Panc1 (cell line): ENCODE results near the gene RXRB. TPM values are rescaled to one million over a fixed set of nuclear protein-coding genes. Genes with fewer than 3 reads are reported as not detected.

Source experiments
- ATAC-seq: fragments of 200-7000 bp; cut with Tn5 transposase; 2 replicates; pipeline ENCODE4 v1.9.1; 2020; ENCODE audit warnings: mild to moderate bottlenecking, moderate library complexity
- BruUV-seq: library from RNA; stranded (reverse); fragments of 400-500 nt; replicated peaks from 2 replicates; lab custom pipeline; 2021; lab: Mats Ljungman, UMichigan
- CTCF ChIA-PET: fragments of 300-600 bp; sonication (Branson Sonifier 250); formaldehyde crosslinking; loops from one replicate; lab custom pipeline; 2022; ENCODE audit warnings: antibody characterized with exemption; lab: Charles Lee
- POLR2A ChIA-PET: fragments of 300-600 bp; sonication (Branson Sonifier 250); formaldehyde crosslinking; loops from one replicate; lab custom pipeline; 2022; ENCODE audit warnings: antibody characterized with exemption; lab: Charles Lee
- DNase-seq: peaks from one replicate; pipeline ENCODE4 v3.0.0-alpha.2; 2010; ENCODE audit warnings: low read depth, low spot score
- H3K27ac ChIP-seq: 2 replicates; pipeline ENCODE4 v1.5.1; 2011; ENCODE audit warnings: mild to moderate bottlenecking, low read length, inconsistent platforms
- H3K27me3 ChIP-seq: fragments of 200-500 bp; sonication (Bioruptor generic); 2 replicates; pipeline ENCODE4 v1.6.0; 2014; ENCODE audit warnings: low read length, inconsistent platforms; ENCODE audit not compliant: control insufficient read depth, insufficient read depth
- H3K36me3 ChIP-seq: fragments of 200-500 bp; sonication (Bioruptor generic); 2 replicates; pipeline ENCODE4 v1.5.1; 2014; ENCODE audit warnings: inconsistent platforms, mild to moderate bottlenecking, low read length, moderate library complexity; ENCODE audit not compliant: control insufficient read depth, insufficient read depth
- H3K4me1 ChIP-seq: 2 replicates; pipeline ENCODE4 v1.5.1; 2011; ENCODE audit warnings: inconsistent platforms, mild to moderate bottlenecking, low read length, moderate library complexity; ENCODE audit not compliant: control insufficient read depth, insufficient read depth
- H3K4me3 ChIP-seq, 2 experiments: 2 replicates each; pipeline ENCODE4 v1.5.1; 2011 to 2012; ENCODE audit warnings: low read depth in 2 of 2, low read length in 2 of 2, mild to moderate bottlenecking in 2 of 2, inconsistent platforms in 1 of 2, moderate library complexity in 1 of 2
- H3K9me3 ChIP-seq: fragments of 200-500 bp; sonication (Bioruptor generic); 2 replicates; pipeline ENCODE4 v1.5.1; 2014; ENCODE audit warnings: low read depth, mild to moderate bottlenecking, inconsistent platforms, low read length, moderate library complexity; ENCODE audit not compliant: control insufficient read depth, insufficient read depth
- CTCF ChIP-seq: fragments of 450-650 bp; IDR thresholded peaks from 2 replicates; pipeline ENCODE4 v1.5.1; 2017; ENCODE audit warnings: mild to moderate bottlenecking
- POLR2AphosphoS5 ChIP-seq: IDR thresholded peaks from 2 replicates; pipeline ENCODE4 v1.6.1; 2012; ENCODE audit warnings: mild to moderate bottlenecking, low read depth, low read length, moderate library complexity
- REST ChIP-seq, 2 experiments: IDR thresholded peaks; 2 replicates each; pipeline ENCODE4 v1.6.1; 2011 to 2012; ENCODE audit warnings: low read depth in 2 of 2, control low read depth in 1 of 2, low read length in 1 of 2, mild to moderate bottlenecking in 1 of 2, moderate library complexity in 1 of 2; ENCODE audit not compliant: insufficient read depth in 1 of 2
- SIN3A ChIP-seq: IDR thresholded peaks from 2 replicates; pipeline ENCODE4 v1.6.1; 2012; ENCODE audit warnings: low read depth, mild to moderate bottlenecking, low read length, moderate library complexity, borderline replicate concordance; ENCODE audit not compliant: insufficient read depth
- TCF7L2 ChIP-seq: IDR thresholded peaks from 2 replicates; pipeline ENCODE4 v1.6.1; 2011; ENCODE audit warnings: mild to moderate bottlenecking, low read depth, low read length, inconsistent platforms
- in situ Hi-C: cut with HindIII; loops from 2 replicates; pipeline ENCODE4 v1.10.0; 2016; ENCODE audit warnings: low sequenced_read_pairs, low pct_unique_long_range_greater_than_20kb
- intact Hi-C: fragments of 100-400 bp; cut with micrococcal nuclease; formaldehyde crosslinking; loops from one replicate; pipeline ENCODE4 v1.10.0; 2022; ENCODE audit not compliant: unreplicated experiment
- total RNA-seq: library from RNA; stranded (reverse); gene quantifications from one replicate; pipeline ENCODE4 v1.2.1, GENCODE V29; 2021; ENCODE audit not compliant: unreplicated experiment

RXRB gene
- total RNA-seq, 1 experiment from 2014 or later, result 27.4 TPM

- DNase-seq, result no peak
- in situ Hi-C loops, result no loop called here
- no TSS peak for BruUV-seq
Observed at GRCh38 chr6:33169291-33170175, 30.9 kb downstream of the RXRB start.

GRCh38 chr6:33168639-33169038 lies 31.8 kb downstream of the RXRB start:
- DNase-seq, result no peak
- Histone ChIP-seq H3K27me3 (no peaks in the 10 kb centered on the region), H3K36me3 (no peaks in the 10 kb centered on the region), H3K9me3 (no peaks in the 10 kb centered on the region), H3K4me1 (peaks cover 6% of the 10 kb centered on the region), H3K4me3 (no peak overlapping the region), H3K27ac (no peak overlapping the region)
- ATAC-seq, result no peak
- in situ Hi-C loops (no loop called here), intact Hi-C loops (no loop called here)
- CTCF ChIA-PET, result no interaction called here
- POLR2A ChIA-PET, result no interaction called here
- no TSS peak for BruUV-seq
- TF ChIP-seq POLR2AphosphoS5 (no peak), REST (IDR thresholded peaks at IDR 0.05; ENCODE audit: insufficient read depth in 1 of 2, low read depth in 2 of 2, low read length in 1 of 2) (no peak), SIN3A (no peak), TCF7L2 (no peak)

More at GRCh38 chr6:33169291-33170175, 30.9 kb downstream of the RXRB start:
- ChIA-PET CTCF (no interaction called here), POLR2A (no interaction called here)
- Histone ChIP-seq H3K27ac (no peak overlapping the region), H3K4me1 (peaks cover 6% of the 10 kb centered on the region), H3K27me3 (no peaks in the 10 kb centered on the region), H3K36me3 (no peaks in the 10 kb centered on the region), H3K4me3 (no peak overlapping the region), H3K9me3 (no peaks in the 10 kb centered on the region)
- ATAC-seq, result no peak
- intact Hi-C loops, result loop anchor here (10.0 kb wide), 2 partner anchors 45 to 155 kb away; no protein-coding TSS in a partner anchor
- TF ChIP-seq SIN3A, result no peak
- TF ChIP-seq REST (IDR thresholded peaks at IDR 0.05; ENCODE audit: insufficient read depth in 1 of 2, low read depth in 2 of 2, low read length in 1 of 2), result no peak
- no peak for TF ChIP-seq TCF7L2
- TF ChIP-seq CTCF, result no peak
- no peak for TF ChIP-seq POLR2AphosphoS5
